Activated CD4-positive, alpha-beta T cell treated with anti-CD3 and anti-CD28 coated beads, Interleukin-2, amount 10 ng/mL, durations not matched to agents 7 days and 5 days (primary cell): ENCODE data around the gene ITGB4. TPM values are rescaled to one million over a fixed set of nuclear protein-coding genes. Genes with fewer than 3 reads are reported as not detected.

Experiments used
- CTCF ChIA-PET: fragments of 350-600 bp; sonication (Branson Sonifier 250); formaldehyde crosslinking; loops from one replicate; lab custom pipeline; 2021; ENCODE audit warnings: antibody characterized with exemption; lab: Charles Lee
- POLR2A ChIA-PET: fragments of 350-600 bp; sonication (Branson Sonifier 250); formaldehyde crosslinking; loops from one replicate; lab custom pipeline; 2021; ENCODE audit warnings: antibody characterized with exemption; lab: Charles Lee
- DNase-seq: peaks from one replicate; pipeline ENCODE4 v3.0.0-alpha.2; 2020
- H3K27ac Mint-ChIP-seq: one replicate; pipeline ENCODE4 v1.8.0; 2021; ENCODE audit warnings: mild to moderate bottlenecking, moderate library complexity, mixed read lengths
- H3K27me3 Mint-ChIP-seq: one replicate; pipeline ENCODE4 v1.8.0; 2021; ENCODE audit warnings: mixed read lengths
- H3K36me3 Mint-ChIP-seq: one replicate; pipeline ENCODE4 v1.8.0; 2021; ENCODE audit warnings: low read depth, mixed read lengths
- H3K4me1 Mint-ChIP-seq: one replicate; pipeline ENCODE4 v1.8.0; 2021; ENCODE audit warnings: mixed read lengths
- H3K4me3 Mint-ChIP-seq: one replicate; pipeline ENCODE4 v1.8.0; 2021; ENCODE audit warnings: mild to moderate bottlenecking, moderate library complexity, mixed read lengths
- H3K9me3 Mint-ChIP-seq: one replicate; pipeline ENCODE4 v1.8.0; 2021; ENCODE audit warnings: mixed read lengths
- total RNA-seq, 2 experiments: library from RNA; stranded (reverse); gene quantifications; one replicate each; pipeline ENCODE4 v1.2.3, GENCODE V29; 2021

The ITGB4 gene
- total RNA-seq: under 1 TPM; 0.55 to 0.96 TPM

- Mint-ChIP-seq H3K9me3 (no peaks in the 10 kb centered on the region), H3K27me3 (peaks cover 20% of the 10 kb centered on the region), H3K27ac (no peak within 1 kb of the TSS), H3K4me1 (peaks cover 4% of the 10 kb centered on the region), H3K36me3 (no peaks in the 10 kb centered on the region), H3K4me3 (peak within 1 kb of the TSS; percentile 63)
- peak; percentile 67 for DNase-seq
- ChIA-PET POLR2A (no interaction called here), CTCF (interaction anchor here (0.8 to 2.3 kb wide), 6 partner anchors 10 to 88 kb away, joined by 3 to 11 read pairs (median 7); partner anchors contain the start of gene SMIM5)
Measured at GRCh38 chr17:75720656-75721462, at the start of gene ITGB4. TSS of gene ITGB4 (plus strand) at chr17:75721459. CDS start at chr17:75724704, 3,245 bp downstream.

GRCh38 chr17:75672011-75672410 lies 49.2 kb upstream of the ITGB4 start:
- Mint-ChIP-seq H3K27ac (no peak overlapping the region), H3K36me3 (peaks cover 29% of the 10 kb centered on the region), H3K9me3 (no peaks in the 10 kb centered on the region), H3K4me1 (peaks cover 32% of the 10 kb centered on the region), H3K27me3 (no peaks in the 10 kb centered on the region), H3K4me3 (no peak overlapping the region)
- POLR2A ChIA-PET: no interaction called here
- CTCF ChIA-PET: interaction anchor here (0.7 to 3.1 kb wide), 6 partner anchors 40 to 156 kb away, joined by 3 to 16 read pairs (median 5); partner anchors contain the start of gene TSEN54
- DNase-seq: no peak

- CTCF ChIA-PET: interaction anchor here (0.6 to 3.5 kb wide), 9 partner anchors 12 to 503 kb away, joined by 3 to 23 read pairs (median 4); partner anchors contain the start of gene TSEN54
- Mint-ChIP-seq H3K9me3 (no peaks in the 10 kb centered on the region), H3K27me3 (no peaks in the 10 kb centered on the region), H3K27ac (no peak overlapping the region), H3K4me1 (peaks cover 27% of the 10 kb centered on the region), H3K4me3 (no peak overlapping the region), H3K36me3 (peaks cover 26% of the 10 kb centered on the region)
- POLR2A ChIA-PET: interaction anchor here (0.7 kb wide), 1 partner anchor 23 kb away, joined by 3 read pairs; no protein-coding TSS in a partner anchor
- DNase-seq: no peak
Measured at GRCh38 chr17:75673487-75673886, 47.8 kb upstream of the ITGB4 start.

GRCh38 chr17:75676461-75676860 lies 44.8 kb upstream of the ITGB4 start:
- Mint-ChIP-seq H3K4me1 (peaks cover 11% of the 10 kb centered on the region), H3K27me3 (no peaks in the 10 kb centered on the region), H3K27ac (no peak overlapping the region), H3K9me3 (no peaks in the 10 kb centered on the region), H3K4me3 (no peak overlapping the region), H3K36me3 (peaks cover 16% of the 10 kb centered on the region)
- no peak for DNase-seq
- ChIA-PET CTCF (interaction anchor here (0.6 to 3.5 kb wide), 3 partner anchors 72 to 101 kb away, joined by 3 to 23 read pairs (median 4); no protein-coding TSS in a partner anchor), POLR2A (no interaction called here)

- Mint-ChIP-seq H3K36me3 (peaks cover 10% of the 10 kb centered on the region), H3K9me3 (no peaks in the 10 kb centered on the region), H3K4me3 (no peak overlapping the region), H3K27ac (peak overlapping the region; percentile 51), H3K27me3 (no peaks in the 10 kb centered on the region), H3K4me1 (peaks cover 12% of the 10 kb centered on the region)
- CTCF ChIA-PET: interaction anchor here (0.5 to 6.3 kb wide), 6 partner anchors 8 to 388 kb away, joined by 3 to 33 read pairs (median 3); no protein-coding TSS in a partner anchor
- DNase-seq: no peak
- POLR2A ChIA-PET: no interaction called here
Measured at GRCh38 chr17:75679706-75680211, 41.5 kb upstream of the ITGB4 start.

- H3K27me3 Mint-ChIP-seq: no peaks in the 10 kb centered on the region
Measured at GRCh38 chr17:75680431-75680830, 40.8 kb upstream of the ITGB4 start.

GRCh38 chr17:75681289-75681688 lies 40.0 kb upstream of the ITGB4 start:
- CTCF ChIA-PET: interaction anchor here (1.9 to 6.3 kb wide), 2 partner anchors 68 to 72 kb away, joined by 4 to 33 read pairs; no protein-coding TSS in a partner anchor
- H3K4me3 Mint-ChIP-seq: no peak overlapping the region
- H3K27ac Mint-ChIP-seq: no peak overlapping the region
- peaks cover 12% of the 10 kb centered on the region for H3K4me1 Mint-ChIP-seq
- DNase-seq: no peak
- peaks cover 3% of the 10 kb centered on the region for H3K36me3 Mint-ChIP-seq
- H3K27me3 Mint-ChIP-seq: no peaks in the 10 kb centered on the region
- POLR2A ChIA-PET: interaction anchor here (0.6 kb wide), 1 partner anchor 382 kb away, joined by 3 read pairs; no protein-coding TSS in a partner anchor
- no peaks in the 10 kb centered on the region for H3K9me3 Mint-ChIP-seq

More at GRCh38 chr17:75680431-75680830, 40.8 kb upstream of the ITGB4 start:
- H3K4me1 Mint-ChIP-seq: peaks cover 11% of the 10 kb centered on the region
- ChIA-PET CTCF (interaction anchor here (0.5 to 6.3 kb wide), 7 partner anchors 25 to 388 kb away, joined by 3 to 33 read pairs (median 4); no protein-coding TSS in a partner anchor), POLR2A (no interaction called here)
- no peak overlapping the region for H3K4me3 Mint-ChIP-seq
- no peak overlapping the region for H3K27ac Mint-ChIP-seq
- DNase-seq: no peak
- H3K9me3 Mint-ChIP-seq: no peaks in the 10 kb centered on the region
- H3K36me3 Mint-ChIP-seq: peaks cover 7% of the 10 kb centered on the region

GRCh38 chr17:75683583-75683982 lies 37.7 kb upstream of the ITGB4 start:
- CTCF ChIA-PET: interaction anchor here (0.8 to 6.3 kb wide), 7 partner anchors 9 to 70 kb away, joined by 3 to 33 read pairs (median 4); partner anchors contain the start of gene SMIM5
- H3K27ac Mint-ChIP-seq: no peak overlapping the region
- no peaks in the 10 kb centered on the region for H3K27me3 Mint-ChIP-seq
- no peak overlapping the region for H3K4me3 Mint-ChIP-seq
- POLR2A ChIA-PET: interaction anchor here (0.6 kb wide), 1 partner anchor 192 kb away, joined by 6 read pairs; no protein-coding TSS in a partner anchor
- peaks cover 4% of the 10 kb centered on the region for H3K36me3 Mint-ChIP-seq
- H3K9me3 Mint-ChIP-seq: no peaks in the 10 kb centered on the region
- DNase-seq: no peak
- H3K4me1 Mint-ChIP-seq: peaks cover 28% of the 10 kb centered on the region

- CTCF ChIA-PET: interaction anchor here (0.8 to 6.3 kb wide), 6 partner anchors 9 to 65 kb away, joined by 3 to 33 read pairs (median 4); partner anchors contain the start of gene SMIM5
- Mint-ChIP-seq H3K36me3 (peaks cover 3% of the 10 kb centered on the region), H3K27me3 (no peaks in the 10 kb centered on the region), H3K4me3 (no peak overlapping the region), H3K4me1 (peaks cover 35% of the 10 kb centered on the region), H3K9me3 (no peaks in the 10 kb centered on the region), H3K27ac (no peak overlapping the region)
- no peak for DNase-seq
- POLR2A ChIA-PET: no interaction called here
Measured at GRCh38 chr17:75684249-75684648, 37.0 kb upstream of the ITGB4 start.

- Mint-ChIP-seq H3K27me3 (no peaks in the 10 kb centered on the region), H3K27ac (no peak overlapping the region), H3K9me3 (no peaks in the 10 kb centered on the region), H3K4me3 (no peak overlapping the region), H3K4me1 (peaks cover 41% of the 10 kb centered on the region), H3K36me3 (peaks cover 4% of the 10 kb centered on the region)
- DNase-seq: no peak
- ChIA-PET CTCF (interaction anchor here (0.8 to 1.6 kb wide), 3 partner anchors 14 to 69 kb away, joined by 3 to 4 read pairs (median 3); no protein-coding TSS in a partner anchor), POLR2A (no interaction called here)
Measured at GRCh38 chr17:75684924-75685323, 36.3 kb upstream of the ITGB4 start.

GRCh38 chr17:75685499-75685898 lies 35.8 kb upstream of the ITGB4 start:
- ChIA-PET POLR2A (no interaction called here), CTCF (interaction anchor here (0.7 to 1.6 kb wide), 3 partner anchors 57 to 68 kb away, joined by 3 to 4 read pairs (median 3); no protein-coding TSS in a partner anchor)
- peaks cover 4% of the 10 kb centered on the region for H3K36me3 Mint-ChIP-seq
- H3K27ac Mint-ChIP-seq: no peak overlapping the region
- DNase-seq: no peak
- H3K9me3 Mint-ChIP-seq: no peaks in the 10 kb centered on the region
- H3K4me1 Mint-ChIP-seq: peaks cover 47% of the 10 kb centered on the region
- no peak overlapping the region for H3K4me3 Mint-ChIP-seq
- no peaks in the 10 kb centered on the region for H3K27me3 Mint-ChIP-seq

- ChIA-PET CTCF (interaction anchor here (0.6 to 2.5 kb wide), 7 partner anchors 9 to 1132 kb away, joined by 3 to 11 read pairs (median 4); partner anchors contain the start of gene SMIM5), POLR2A (interaction anchor here (0.6 to 0.7 kb wide), 3 partner anchors 19 to 314 kb away, joined by 3 read pairs; no protein-coding TSS in a partner anchor)
- Mint-ChIP-seq H3K36me3 (peaks cover 4% of the 10 kb centered on the region), H3K9me3 (no peaks in the 10 kb centered on the region), H3K4me1 (peaks cover 65% of the 10 kb centered on the region), H3K27ac (peak overlapping the region; percentile 85), H3K27me3 (no peaks in the 10 kb centered on the region), H3K4me3 (no peak overlapping the region)
- DNase-seq: no peak
Measured at GRCh38 chr17:75688209-75688825, 32.9 kb upstream of the ITGB4 start.
